HepG2 (cell line): ENCODE data around the gene HSD17B8. TPM values are rescaled to one million over a fixed set of nuclear protein-coding genes. Genes with fewer than 3 reads are reported as not detected.

Experiments used
- BORCS8-MEF2B ChIP-seq: sonication (generic); formaldehyde crosslinking; IDR thresholded peaks from 2 replicates; pipeline ENCODE4 v1.8.0; 2022; ENCODE audit warnings: mild to moderate bottlenecking, missing genetic modification reagents
- HMGXB4 ChIP-seq, 2 experiments: sonication (generic) in 1 of 2; formaldehyde crosslinking in 1 of 2; IDR thresholded peaks; 2 replicates each; pipeline versions ENCODE4 v1.4.0 to v1.6.1; 2018 to 2020; ENCODE audit warnings: missing genetic modification reagents in 2 of 2, borderline replicate concordance in 1 of 2, low read depth in 1 of 2, mild to moderate bottlenecking in 1 of 2, missing biosample characterization in 1 of 2
- JUNB ChIP-seq: sonication (generic); formaldehyde crosslinking; IDR thresholded peaks from 2 replicates; pipeline ENCODE4 v1.8.0; 2022; ENCODE audit warnings: missing genetic modification reagents, mild to moderate bottlenecking, borderline replicate concordance
- POGZ ChIP-seq: sonication (generic); formaldehyde crosslinking; IDR thresholded peaks from 2 replicates; pipeline ENCODE4 v1.4.0; 2020; ENCODE audit warnings: mild to moderate bottlenecking, missing genetic modification reagents
- SOX6 ChIP-seq, 2 experiments: fragments of 450-650 bp in 1 of 2; sonication (generic) in 1 of 2; formaldehyde crosslinking in 1 of 2; IDR thresholded peaks; 2 replicates each; pipeline versions ENCODE4 v1.4.0 to v1.6.1; 2017 to 2020; ENCODE audit warnings: antibody characterized with exemption in 1 of 2, mild to moderate bottlenecking in 1 of 2, missing genetic modification reagents in 1 of 2
- TMF1 ChIP-seq: sonication (generic); formaldehyde crosslinking; IDR thresholded peaks from 2 replicates; pipeline ENCODE4 v1.8.1; 2022; ENCODE audit warnings: low read depth, missing genetic modification reagents
- TRAFD1 ChIP-seq: sonication (generic); formaldehyde crosslinking; IDR thresholded peaks from 2 replicates; pipeline ENCODE4 v1.5.1; 2020; ENCODE audit warnings: missing genetic modification reagents, mild to moderate bottlenecking, borderline replicate concordance
- ZNF124 ChIP-seq: sonication (generic); formaldehyde crosslinking; IDR thresholded peaks from 2 replicates; pipeline ENCODE4 v1.4.0; 2020; ENCODE audit warnings: missing genetic modification reagents
- ZNF318 ChIP-seq: sonication (generic); formaldehyde crosslinking; IDR thresholded peaks from 2 replicates; pipeline ENCODE4 v1.4.0; 2020; ENCODE audit warnings: mild to moderate bottlenecking, missing genetic modification reagents
- ZSCAN29 ChIP-seq: sonication (generic); formaldehyde crosslinking; conservative IDR thresholded peaks from 2 replicates; pipeline ENCODE4 v1.4.0; 2020; ENCODE audit warnings: mild to moderate bottlenecking, missing genetic modification reagents
- polyA plus RNA-seq, 8 experiments: library from polyadenylated mRNA; depleted of rRNA in 3 of 8; stranded (reverse) in 7 of 8; unstranded in 1 of 8; fragments of >200 nt; fragmentation: Illumina TruSeq in 4 of 8; extraction: Trizol in 4 of 8; gene quantifications; 2 replicates each; pipeline versions ENCODE4 v1.2.1 to v1.2.3, GENCODE V29; 2011 to 2016; ENCODE audit warnings: low read depth in 4 of 8, missing spikeins in 1 of 8, mixed read lengths in 1 of 8; ENCODE audit not compliant: insufficient read depth in 1 of 8
- total RNA-seq, 5 experiments: library from RNA; depleted of rRNA; stranded (reverse); fragments of >200 nt; fragmentation: Illumina TruSeq; extraction: Trizol; gene quantifications; 2 replicates each; pipeline ENCODE4 v1.2.3, GENCODE V29; 2016; ENCODE audit warnings: low read depth in 1 of 5
- TF ChIP-seq, protein P1 (sequence below): sonication (generic); formaldehyde crosslinking; IDR thresholded peaks from 2 replicates; pipeline ENCODE4 v1.4.0; 2020; ENCODE audit warnings: missing genetic modification reagents

HSD17B8 gene
- total and polyA plus RNA-seq, 2 of the 13 experiments (the other 11 are each of a cell fraction or from before 2014, with no cell fraction given): 12.6 to 20.1 TPM

DNA sequence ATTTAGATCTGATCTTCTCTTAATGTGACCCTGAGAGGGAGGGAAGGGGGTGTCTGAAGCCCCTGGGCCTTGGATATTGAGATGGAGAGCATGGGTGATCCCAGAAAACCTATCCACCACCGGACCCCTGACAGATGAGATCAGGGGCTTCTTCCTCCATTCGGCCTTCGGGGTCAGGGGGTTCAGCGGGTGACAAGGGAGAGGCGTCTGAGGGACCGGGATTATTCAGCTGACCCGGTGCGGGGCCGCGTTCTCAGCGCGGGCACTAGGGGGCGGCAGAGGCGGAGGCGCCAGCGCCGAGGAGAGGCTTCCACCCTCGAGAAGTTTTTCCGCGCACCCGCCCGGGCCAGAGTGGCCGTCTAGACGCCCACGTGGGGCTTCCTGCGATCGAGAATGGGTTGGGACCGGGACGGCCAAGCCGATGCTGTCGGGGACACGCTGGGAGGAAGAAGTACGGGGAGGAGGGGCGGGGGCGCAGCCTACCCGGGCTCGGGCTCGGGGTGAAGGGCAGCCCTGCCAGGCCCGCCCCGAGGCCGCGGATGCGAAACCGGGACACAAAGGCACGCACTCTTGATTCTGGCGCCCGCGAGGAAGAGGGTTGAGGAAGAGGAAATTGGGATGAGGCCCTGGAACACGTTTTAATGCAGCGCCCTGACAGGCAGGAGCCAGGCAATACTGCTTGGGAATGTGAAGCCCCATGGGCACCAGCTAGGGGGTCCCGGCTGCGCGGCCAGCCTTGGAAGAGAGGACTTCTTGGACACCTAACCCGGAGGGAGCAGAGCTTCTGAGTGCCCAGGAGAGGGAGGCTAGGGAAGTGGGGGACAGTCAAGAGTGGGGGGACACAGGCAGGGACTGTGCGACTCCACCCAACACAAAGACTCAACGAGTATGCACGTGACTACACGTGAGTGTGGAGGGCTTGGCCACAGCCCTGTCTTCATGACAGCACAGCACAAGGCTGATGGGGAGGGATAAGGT lies 42.8 kb upstream of the HSD17B8 start (continued):
- TF ChIP-seq ZSCAN29 (CRISPR knock-in tag): peak; percentile 90; the same call in 1 of the 2 replicates
- TF ChIP-seq SOX6 (IDR thresholded peaks at IDR 0.05): no peak
- 0 out of 2 replicates have a peak, but pooled peaks have one; percentile 20 for TF ChIP-seq SOX6 (CRISPR knock-in tag; IDR thresholded peaks at IDR 0.05)
- 0 out of 2 replicates have a peak, but pooled peaks have one; percentile 7 for TF ChIP-seq ZNF318
- TF ChIP-seq ZNF124 (CRISPR knock-in tag): peak; percentile 94
- no peak for TF ChIP-seq JUNB
- peak; percentile 89 to 92 for TF ChIP-seq HMGXB4 (CRISPR knock-in tag; IDR thresholded peaks at IDR 0.05; ENCODE audit: borderline replicate concordance in 1 of 2, low read depth in 1 of 2)
- TF ChIP-seq POGZ (CRISPR knock-in tag): peak; percentile 25; the same call in 1 of the 2 replicates
- TF ChIP-seq, protein P1, sequence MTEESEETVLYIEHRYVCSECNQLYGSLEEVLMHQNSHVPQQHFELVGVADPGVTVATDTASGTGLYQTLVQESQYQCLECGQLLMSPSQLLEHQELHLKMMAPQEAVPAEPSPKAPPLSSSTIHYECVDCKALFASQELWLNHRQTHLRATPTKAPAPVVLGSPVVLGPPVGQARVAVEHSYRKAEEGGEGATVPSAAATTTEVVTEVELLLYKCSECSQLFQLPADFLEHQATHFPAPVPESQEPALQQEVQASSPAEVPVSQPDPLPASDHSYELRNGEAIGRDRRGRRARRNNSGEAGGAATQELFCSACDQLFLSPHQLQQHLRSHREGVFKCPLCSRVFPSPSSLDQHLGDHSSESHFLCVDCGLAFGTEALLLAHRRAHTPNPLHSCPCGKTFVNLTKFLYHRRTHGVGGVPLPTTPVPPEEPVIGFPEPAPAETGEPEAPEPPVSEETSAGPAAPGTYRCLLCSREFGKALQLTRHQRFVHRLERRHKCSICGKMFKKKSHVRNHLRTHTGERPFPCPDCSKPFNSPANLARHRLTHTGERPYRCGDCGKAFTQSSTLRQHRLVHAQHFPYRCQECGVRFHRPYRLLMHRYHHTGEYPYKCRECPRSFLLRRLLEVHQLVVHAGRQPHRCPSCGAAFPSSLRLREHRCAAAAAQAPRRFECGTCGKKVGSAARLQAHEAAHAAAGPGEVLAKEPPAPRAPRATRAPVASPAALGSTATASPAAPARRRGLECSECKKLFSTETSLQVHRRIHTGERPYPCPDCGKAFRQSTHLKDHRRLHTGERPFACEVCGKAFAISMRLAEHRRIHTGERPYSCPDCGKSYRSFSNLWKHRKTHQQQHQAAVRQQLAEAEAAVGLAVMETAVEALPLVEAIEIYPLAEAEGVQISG: peak; percentile 78
- no peak for TF ChIP-seq BORCS8-MEF2B (CRISPR knock-in tag)
- no peak for TF ChIP-seq TRAFD1
- no peak for TF ChIP-seq TMF1 (CRISPR knock-in tag)
